HEK293T (cell line): Measurements from ENCODE around the gene BCL2L11.

Experiments
- CTCF ChIA-PET: fragments of 350-600 bp; formaldehyde crosslinking; extraction: SDS; loops from one replicate; lab custom pipeline; 2021; ENCODE audit warnings: antibody characterized with exemption, inconsistent platforms; lab: Yijun Ruan, JAX
- POLR2A ChIA-PET: fragments of 350-600 bp; formaldehyde crosslinking; extraction: SDS; loops from one replicate; lab custom pipeline; 2020; ENCODE audit warnings: antibody characterized with exemption, inconsistent platforms; lab: Yijun Ruan, JAX
- DNase-seq: peaks from one replicate; pipeline ENCODE4 v3.0.0; 2012; ENCODE audit warnings: mixed read lengths; ENCODE audit errors: extremely low spot score
- ARNT ChIP-seq: fragments of 450-650 bp; IDR thresholded peaks from 2 replicates; pipeline ENCODE4 v1.6.1; 2017; ENCODE audit warnings: mild to moderate bottlenecking
- BHLHE40 ChIP-seq: fragments of 450-650 bp; IDR thresholded peaks from 2 replicates; pipeline ENCODE4 v1.6.1; 2016; ENCODE audit warnings: mild to moderate bottlenecking, moderate library complexity, borderline replicate concordance
- CTBP1 ChIP-seq: fragments of 450-650 bp; IDR thresholded peaks from 2 replicates; pipeline ENCODE4 v1.6.1; 2016; ENCODE audit warnings: borderline replicate concordance
- ELF4 ChIP-seq: fragments of 450-650 bp; IDR thresholded peaks from 2 replicates; pipeline ENCODE4 v1.6.1; 2017; ENCODE audit warnings: antibody characterized with exemption
- FOXA1 ChIP-seq: fragments of 450-650 bp; IDR thresholded peaks from 2 replicates; pipeline ENCODE4 v1.6.1; 2016; ENCODE audit warnings: mild to moderate bottlenecking
- FOXK2 ChIP-seq: fragments of 450-650 bp; IDR thresholded peaks from 2 replicates; pipeline ENCODE4 v1.6.1; 2016; ENCODE audit warnings: mild to moderate bottlenecking
- FOXM1 ChIP-seq: fragments of 450-650 bp; IDR thresholded peaks from 2 replicates; pipeline ENCODE4 v1.6.1; 2017; ENCODE audit warnings: mild to moderate bottlenecking, borderline replicate concordance
- HDGF ChIP-seq: fragments of 450-650 bp; IDR thresholded peaks from 2 replicates; pipeline ENCODE4 v1.6.1; 2017; ENCODE audit warnings: antibody characterized with exemption, borderline replicate concordance
- L3MBTL2 ChIP-seq: fragments of 450-650 bp; conservative IDR thresholded peaks from 2 replicates; pipeline ENCODE4 v1.6.1; 2016; ENCODE audit warnings: mild to moderate bottlenecking
- LEF1 ChIP-seq: fragments of 450-650 bp; IDR thresholded peaks from 2 replicates; pipeline ENCODE4 v1.6.1; 2017; ENCODE audit warnings: mild to moderate bottlenecking, borderline replicate concordance
- NFRKB ChIP-seq: fragments of 450-650 bp; IDR thresholded peaks from 2 replicates; pipeline ENCODE4 v1.6.1; 2016; ENCODE audit warnings: mild to moderate bottlenecking, moderate library complexity
- PKNOX1 ChIP-seq: fragments of 450-650 bp; IDR thresholded peaks from 2 replicates; pipeline ENCODE4 v1.6.1; 2016
- SP1 ChIP-seq: fragments of 450-650 bp; IDR thresholded peaks from 2 replicates; pipeline ENCODE4 v1.6.1; 2017
- SUZ12 ChIP-seq: fragments of 450-650 bp; IDR thresholded peaks from 2 replicates; pipeline ENCODE4 v1.6.1; 2016; ENCODE audit warnings: mild to moderate bottlenecking
- TARDBP ChIP-seq: fragments of 450-650 bp; IDR thresholded peaks from 2 replicates; pipeline ENCODE4 v1.6.1; 2016
- ZNF384 ChIP-seq: fragments of 450-650 bp; IDR thresholded peaks from 2 replicates; pipeline ENCODE4 v1.6.1; 2016

Gene BCL2L11

GRCh38 chr2:111134055-111134454, 13.3 kb downstream of the BCL2L11 start:
- TF ChIP-seq CTBP1 (no peak), FOXK2 (no peak), NFRKB (no peak), BHLHE40 (no peak), ARNT (no peak), LEF1 (no peak), FOXA1 (no peak), FOXM1 (no peak), SP1 (no peak), TARDBP (no peak), PKNOX1 (no peak)
- CTCF ChIA-PET: interaction anchor here (2.4 kb wide), 1 partner anchor 11 kb away, joined by 13 read pairs; no protein-coding TSS in a partner anchor
- POLR2A ChIA-PET: no interaction called here
- DNase-seq: no peak

- CTCF ChIA-PET: interaction anchor here (1.1 kb wide), 1 partner anchor 323 kb away, joined by 3 read pairs; no protein-coding TSS in a partner anchor
- DNase-seq: no peak
These were observed 14.7 kb downstream of the BCL2L11 start for GRCh38 chr2:111135237-111135909.

GRCh38 chr2:111135910-111136297, 15.2 kb downstream of the BCL2L11 start:
- POLR2A ChIA-PET: no interaction called here
- peak; percentile 40 for DNase-seq
- TF ChIP-seq L3MBTL2 (no peak), NFRKB (no peak), FOXM1 (no peak)
- CTCF ChIA-PET: interaction anchor here (1.1 kb wide), 1 partner anchor 323 kb away, joined by 3 read pairs; no protein-coding TSS in a partner anchor

More at GRCh38 chr2:111135237-111135909, 14.7 kb downstream of the BCL2L11 start:
- TF ChIP-seq FOXA1 (no peak), ARNT (no peak), NFRKB (no peak), HDGF (no peak), FOXM1 (no peak), SP1 (no peak), FOXK2 (no peak), CTBP1 (no peak)
- POLR2A ChIA-PET: no interaction called here

DNA sequence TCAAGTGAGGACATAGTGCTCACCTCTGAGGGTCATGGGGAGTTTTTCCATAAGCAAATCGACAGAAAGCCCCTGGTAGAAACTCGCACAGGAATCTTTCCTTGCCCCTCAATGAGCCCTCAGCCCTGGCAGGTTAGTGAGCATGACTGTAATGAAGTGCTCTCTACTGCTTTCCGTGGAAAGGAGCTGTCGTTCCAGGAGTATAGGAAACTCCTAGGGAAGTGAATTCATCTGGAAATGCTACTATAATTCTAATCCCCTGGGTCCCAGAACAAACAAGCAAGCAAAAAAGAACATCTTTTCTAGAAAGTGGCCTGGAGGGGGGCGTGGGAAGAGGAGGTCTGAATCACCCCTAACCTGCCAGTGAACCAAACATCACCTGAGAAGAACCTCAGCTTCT, 18.1 kb downstream of the BCL2L11 start:
- CTCF ChIA-PET: no interaction called here
- no peak for TF ChIP-seq FOXM1
- no peak for TF ChIP-seq BHLHE40
- TF ChIP-seq L3MBTL2: no peak
- no peak for TF ChIP-seq SP1
- no peak for TF ChIP-seq SUZ12
- TF ChIP-seq FOXK2: no peak
- TF ChIP-seq PKNOX1: no peak
- TF ChIP-seq FOXA1: no peak
- TF ChIP-seq LEF1: no peak
- TF ChIP-seq TARDBP: no peak
- no peak for TF ChIP-seq CTBP1
- no peak for TF ChIP-seq HDGF
- TF ChIP-seq ARNT: no peak
- no peak for TF ChIP-seq ELF4
- no peak for TF ChIP-seq NFRKB
- no peak for TF ChIP-seq ZNF384
- DNase-seq: no peak
- POLR2A ChIA-PET: no interaction called here

GRCh38 chr2:111139637-111140317, 19.1 kb downstream of the BCL2L11 start:
- no peak for DNase-seq
- no peak for TF ChIP-seq NFRKB
- no peak for TF ChIP-seq HDGF
- no peak for TF ChIP-seq L3MBTL2
- TF ChIP-seq LEF1: no peak
- no peak for TF ChIP-seq ARNT
- no peak for TF ChIP-seq FOXM1
- TF ChIP-seq FOXK2: no peak
- no peak for TF ChIP-seq SUZ12
- TF ChIP-seq ELF4: no peak
- TF ChIP-seq FOXA1: no peak
- no peak for TF ChIP-seq BHLHE40
- no peak for TF ChIP-seq TARDBP
- no peak for TF ChIP-seq SP1
- no peak for TF ChIP-seq PKNOX1
- TF ChIP-seq CTBP1: no peak
- TF ChIP-seq ZNF384: no peak
- CTCF ChIA-PET: no interaction called here
- POLR2A ChIA-PET: interaction anchor here (1.1 to 1.6 kb wide), 2 partner anchors 17 to 18 kb away, joined by 3 to 4 read pairs; no protein-coding TSS in a partner anchor

DNA sequence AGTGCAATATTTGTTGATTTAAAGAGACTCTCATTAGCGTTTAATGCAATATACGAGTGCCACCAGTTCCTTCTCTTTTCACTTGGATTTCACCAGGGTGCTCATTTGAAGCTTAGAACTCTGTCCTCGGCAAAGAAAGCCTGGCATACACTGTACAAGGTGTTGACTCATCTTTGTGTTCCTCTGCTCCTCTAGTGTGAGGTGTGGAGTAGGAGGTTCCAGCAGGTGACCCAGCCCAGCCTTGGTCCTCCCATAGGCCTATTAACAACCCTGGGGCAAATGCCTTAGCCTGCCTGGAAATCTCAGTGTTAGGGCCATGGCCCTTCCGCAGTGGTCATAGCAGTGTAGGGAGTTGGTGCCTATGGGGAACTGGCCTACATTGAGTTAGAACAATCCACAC, 20.1 kb downstream of the BCL2L11 start:
- POLR2A ChIA-PET: interaction anchor here (1.1 to 1.6 kb wide), 2 partner anchors 16 to 19 kb away, joined by 3 to 4 read pairs; no protein-coding TSS in a partner anchor
- no peak for DNase-seq
- TF ChIP-seq NFRKB: no peak
- TF ChIP-seq LEF1: no peak
- TF ChIP-seq ZNF384: no peak
- TF ChIP-seq BHLHE40: no peak
- no peak for TF ChIP-seq ELF4
- no peak for TF ChIP-seq CTBP1
- no peak for TF ChIP-seq FOXM1
- TF ChIP-seq TARDBP: no peak
- TF ChIP-seq HDGF: no peak
- TF ChIP-seq L3MBTL2: no peak
- no peak for TF ChIP-seq SUZ12
- no peak for TF ChIP-seq SP1
- no peak for TF ChIP-seq FOXA1
- TF ChIP-seq PKNOX1: no peak
- TF ChIP-seq FOXK2: no peak
- no peak for TF ChIP-seq ARNT
- CTCF ChIA-PET: no interaction called here
